ENCODE measurements around the gene GDF10.

Gene GDF10

GRCh38 chr10:47317251-47317650 lies 17.3 kb downstream of the GDF10 start:
- no peak for DNase-seq

GRCh38 chr10:47318706-47319105 lies 18.7 kb downstream of the GDF10 start:
- DNase-seq = peak; percentile 4

DNA sequence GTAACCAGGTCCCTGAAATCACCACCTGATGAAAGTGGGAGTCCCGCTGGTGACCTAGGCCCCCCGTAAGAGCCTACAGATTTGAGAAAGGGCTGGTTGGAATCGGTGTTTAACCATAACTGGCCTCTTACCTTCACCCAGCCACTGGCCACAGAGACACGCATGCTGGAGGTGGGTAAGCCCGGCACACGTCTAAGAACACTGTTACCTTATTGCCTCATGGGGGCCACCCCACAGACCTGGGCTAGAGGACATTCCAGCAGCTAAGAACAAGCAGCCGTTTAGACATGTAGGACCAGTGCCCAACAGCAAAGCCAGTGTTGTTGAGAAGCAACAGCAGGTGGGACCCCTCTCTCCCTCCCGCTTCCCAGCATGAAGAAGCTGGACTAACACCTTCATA lies 19.8 kb downstream of the GDF10 start:
- no peak for DNase-seq

DNA sequence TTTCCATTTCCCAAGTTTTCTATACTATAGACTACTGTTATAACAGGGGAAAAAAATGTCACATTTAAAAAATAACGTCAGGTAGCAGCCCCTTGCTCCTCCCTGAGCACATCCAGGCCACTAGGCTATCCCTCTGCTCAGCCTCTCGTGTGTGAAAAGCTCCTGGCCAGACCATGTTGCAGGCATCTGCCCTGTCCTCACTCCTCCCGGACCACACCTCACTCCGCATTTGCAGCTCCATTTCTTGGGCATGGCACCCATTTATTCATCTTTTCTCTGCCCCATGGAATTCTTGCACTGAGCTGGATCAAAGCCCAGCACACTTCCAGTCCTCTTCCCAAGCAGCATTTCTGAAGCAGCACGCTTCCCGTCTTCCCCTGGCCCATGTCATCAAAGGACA lies 20.8 kb downstream of the GDF10 start:
- DNase-seq = no peak

DNA sequence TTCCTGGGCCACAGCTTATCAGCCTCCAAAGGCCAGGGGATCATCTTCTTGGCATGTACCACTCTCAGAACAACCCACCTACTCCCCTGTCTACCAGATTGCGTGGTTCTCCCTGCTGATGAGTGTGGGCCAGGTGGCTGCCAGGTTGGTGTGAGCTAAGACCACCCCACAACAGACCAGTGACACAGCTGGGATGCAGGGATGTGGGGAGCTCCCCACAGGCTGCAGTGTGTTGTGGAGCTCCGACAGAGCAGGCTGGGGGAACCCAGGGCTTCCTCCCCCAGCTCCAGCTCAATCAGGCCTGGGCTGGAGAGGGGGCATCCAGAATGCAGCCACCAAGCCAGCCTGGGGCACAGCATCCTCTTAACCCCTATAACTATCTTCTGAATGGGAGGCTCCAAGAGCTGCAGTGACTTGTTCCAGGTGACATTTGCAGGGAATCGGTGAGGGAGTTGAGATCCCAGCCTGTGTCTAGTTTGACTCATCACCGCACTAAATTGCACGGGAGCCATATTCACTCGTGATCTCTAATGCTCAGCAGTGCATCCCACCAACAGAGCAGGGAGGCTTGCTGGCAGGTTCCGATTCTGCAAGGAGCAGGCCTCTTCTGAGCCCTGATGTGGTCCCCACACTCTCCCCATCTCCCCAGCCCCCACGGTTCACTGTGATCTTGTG lies 21.7 kb downstream of the GDF10 start:
- DNase-seq = no peak

DNA sequence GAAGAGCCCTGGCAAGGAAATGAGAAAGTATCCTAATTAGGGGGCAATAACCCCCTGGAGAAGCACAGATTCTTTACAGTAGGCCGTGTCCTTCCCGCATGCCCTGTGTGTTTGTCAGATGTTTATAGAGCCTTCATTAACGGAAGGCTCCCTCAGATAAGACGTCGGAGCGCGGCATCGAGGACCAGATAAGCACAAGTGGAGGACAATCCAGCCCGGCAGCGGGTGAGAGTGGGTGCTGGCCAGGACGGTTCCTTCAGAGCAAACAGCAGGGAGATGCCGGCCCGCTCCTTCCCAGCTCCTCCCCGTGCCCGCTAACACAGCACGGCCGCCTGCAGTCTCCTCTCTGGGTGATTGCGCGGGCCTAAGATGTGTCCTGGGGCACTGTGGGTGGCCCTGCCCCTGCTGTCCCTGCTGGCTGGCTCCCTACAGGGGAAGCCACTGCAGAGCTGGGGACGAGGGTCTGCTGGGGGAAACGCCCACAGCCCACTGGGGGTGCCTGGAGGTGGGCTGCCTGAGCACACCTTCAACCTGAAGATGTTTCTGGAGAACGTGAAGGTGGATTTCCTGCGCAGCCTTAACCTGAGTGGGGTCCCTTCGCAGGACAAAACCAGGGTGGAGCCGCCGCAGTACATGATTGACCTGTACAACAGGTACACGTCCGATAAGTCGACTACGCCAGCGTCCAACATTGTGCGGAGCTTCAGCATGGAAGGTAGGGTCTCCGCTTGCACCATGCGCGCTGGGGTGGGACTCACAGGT lies 22.5 kb downstream of the GDF10 start, which contains the start of gene GDF2:
Gene GDF2 (plus strand): TSS at position 155 of the 762 bp plus-strand sequence. CDS start 215 bp downstream, at position 370.
- DNase-seq = no peak

GRCh38 chr10:47323087-47323486 lies 23.1 kb downstream of the GDF10 start:
- DNase-seq = no peak

- DNase-seq = no peak
These were observed 23.8 kb downstream of the GDF10 start for GRCh38 chr10:47323636-47324296.

DNA sequence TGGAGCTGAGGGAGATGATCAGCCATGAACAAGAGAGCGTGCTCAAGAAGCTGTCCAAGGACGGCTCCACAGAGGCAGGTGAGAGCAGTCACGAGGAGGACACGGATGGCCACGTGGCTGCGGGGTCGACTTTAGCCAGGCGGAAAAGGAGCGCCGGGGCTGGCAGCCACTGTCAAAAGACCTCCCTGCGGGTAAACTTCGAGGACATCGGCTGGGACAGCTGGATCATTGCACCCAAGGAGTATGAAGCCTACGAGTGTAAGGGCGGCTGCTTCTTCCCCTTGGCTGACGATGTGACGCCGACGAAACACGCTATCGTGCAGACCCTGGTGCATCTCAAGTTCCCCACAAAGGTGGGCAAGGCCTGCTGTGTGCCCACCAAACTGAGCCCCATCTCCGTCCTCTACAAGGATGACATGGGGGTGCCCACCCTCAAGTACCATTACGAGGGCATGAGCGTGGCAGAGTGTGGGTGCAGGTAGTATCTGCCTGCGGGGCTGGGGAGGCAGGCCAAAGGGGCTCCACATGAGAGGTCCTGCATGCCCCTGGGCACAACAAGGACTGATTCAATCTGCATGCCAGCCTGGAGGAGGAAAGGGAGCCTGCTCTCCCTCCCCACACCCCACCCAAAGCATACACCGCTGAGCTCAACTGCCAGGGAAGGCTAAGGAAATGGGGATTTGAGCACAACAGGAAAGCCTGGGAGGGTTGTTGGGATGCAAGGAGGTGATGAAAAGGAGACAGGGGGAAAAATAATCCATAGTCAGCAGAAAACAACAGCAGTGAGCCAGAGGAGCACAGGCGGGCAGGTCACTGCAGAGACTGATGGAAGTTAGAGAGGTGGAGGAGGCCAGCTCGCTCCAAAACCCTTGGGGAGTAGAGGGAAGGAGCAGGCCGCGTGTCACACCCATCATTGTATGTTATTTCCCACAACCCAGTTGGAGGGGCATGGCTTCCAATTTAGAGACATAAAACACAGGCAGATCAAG lies 25.6 kb downstream of the GDF10 start:
- no peak for DNase-seq

- DNase-seq = no peak
These were observed 26.4 kb downstream of the GDF10 start for GRCh38 chr10:47326306-47326926.

DNA sequence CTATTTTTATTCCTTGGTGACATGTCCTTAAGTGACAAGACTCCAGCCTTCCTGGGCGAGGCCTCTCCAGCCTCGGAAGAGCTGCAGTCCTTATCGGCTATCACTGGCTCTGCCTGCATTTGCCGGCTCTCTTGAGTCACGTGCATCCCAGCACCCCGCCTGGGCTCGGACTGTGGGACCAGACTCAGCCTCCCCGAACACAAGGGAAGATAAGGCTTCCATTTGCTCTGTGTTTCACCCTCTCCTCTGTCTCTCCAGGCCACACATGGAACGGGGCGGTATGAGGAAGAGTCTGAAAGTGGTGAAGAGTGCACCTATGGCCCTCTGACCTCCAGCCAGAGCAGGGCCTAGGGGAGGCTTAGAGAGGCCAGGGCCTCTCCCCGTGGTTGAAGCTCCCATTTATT lies 26.9 kb downstream of the GDF10 start:
- no peak for DNase-seq

- no peak for DNase-seq
These were observed 29.9 kb downstream of the GDF10 start for GRCh38 chr10:47329855-47330254.

DNA sequence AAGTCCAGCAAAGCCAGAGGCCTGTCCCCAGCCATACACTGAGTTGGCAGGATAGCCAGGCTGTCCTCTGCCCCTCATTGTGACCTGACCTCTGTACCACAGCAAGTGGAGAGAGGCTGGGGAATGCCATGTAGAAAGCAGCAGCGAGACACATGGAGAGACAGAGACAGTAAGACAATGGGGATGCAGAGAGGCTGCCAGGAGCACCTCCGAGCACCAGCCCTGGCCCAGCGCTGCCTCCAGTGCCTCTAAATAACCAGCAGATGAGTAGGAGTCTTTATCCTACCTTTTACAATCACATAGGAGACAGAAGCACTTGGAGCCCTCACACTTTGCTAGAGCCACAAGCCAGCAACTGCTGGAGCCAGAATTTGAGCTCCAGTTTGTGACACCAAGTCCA lies 30.4 kb downstream of the GDF10 start:
- no peak for DNase-seq

DNA sequence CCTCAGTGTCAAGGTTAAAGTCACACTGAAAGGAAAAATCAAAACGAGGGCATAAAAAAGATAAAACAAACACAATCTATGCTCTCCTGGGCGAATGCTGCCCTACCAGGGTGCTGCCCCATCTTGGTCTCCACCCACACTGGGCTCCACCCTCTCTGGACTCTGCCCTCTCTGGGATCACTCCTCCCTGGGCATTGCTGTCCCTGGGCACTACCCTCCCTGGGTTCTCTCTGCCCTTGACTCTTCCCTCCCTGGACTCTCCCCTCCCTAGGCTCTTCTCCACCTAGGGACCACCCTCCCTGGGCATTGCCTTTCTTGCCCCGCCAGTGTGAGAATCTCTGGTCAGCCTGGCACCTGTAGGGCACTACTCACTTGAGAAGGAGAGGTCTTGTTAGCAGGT lies 30.8 kb downstream of the GDF10 start:
- no peak for DNase-seq

- DNase-seq = no peak
These were observed 31.5 kb downstream of the GDF10 start for GRCh38 chr10:47331491-47331890.

- no peak for DNase-seq
These were observed 32.0 kb downstream of the GDF10 start for GRCh38 chr10:47331954-47332353.

- DNase-seq = no peak
These were observed 32.4 kb downstream of the GDF10 start for GRCh38 chr10:47332371-47332770.

GRCh38 chr10:47332946-47333345 lies 32.9 kb downstream of the GDF10 start:
- no peak for DNase-seq

DNA sequence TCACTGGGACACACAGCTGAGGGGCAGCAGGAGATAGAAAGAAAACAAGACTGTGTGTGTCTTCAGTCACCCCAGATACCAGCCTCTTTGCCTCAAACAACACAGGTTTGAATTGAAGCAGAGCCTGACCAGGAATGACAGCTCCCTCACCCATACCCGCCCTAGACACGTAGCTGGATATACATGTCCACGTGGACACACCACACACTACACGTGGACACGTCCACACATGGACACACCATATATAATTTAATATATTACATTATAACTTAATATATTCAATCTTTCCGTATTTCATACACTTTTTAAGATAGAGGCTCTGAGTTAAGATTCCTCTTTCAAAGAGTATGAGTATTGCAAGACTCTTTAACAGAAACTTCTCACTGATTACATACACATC lies 33.5 kb downstream of the GDF10 start:
- DNase-seq = no peak

- DNase-seq = no peak
These were observed 34.7 kb downstream of the GDF10 start for GRCh38 chr10:47334466-47335295.

DNA sequence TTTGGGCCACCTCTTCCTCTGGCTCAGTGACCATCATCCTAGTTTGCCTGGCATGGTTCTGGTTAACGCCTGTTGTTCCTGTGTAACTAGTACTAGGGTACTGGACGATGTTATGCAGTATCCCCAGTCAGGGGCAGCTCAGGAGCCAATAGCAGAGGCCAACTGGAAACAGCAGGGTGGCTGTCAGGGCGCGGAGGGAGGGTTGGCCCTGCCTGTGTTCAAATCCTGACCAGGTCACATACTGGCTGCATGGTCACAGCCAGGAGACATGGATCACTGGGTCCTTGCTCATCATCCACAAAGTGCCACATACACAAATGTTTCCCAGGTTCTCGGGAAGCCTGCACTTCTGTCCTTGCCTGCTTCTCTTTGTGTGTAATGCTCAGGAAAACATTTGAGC lies 35.9 kb downstream of the GDF10 start:
- no peak for DNase-seq
